Neuronal stem cell (in vitro differentiated cells): ENCODE results near the gene HEATR3.

Source experiments
- DNase-seq: peaks from one replicate; pipeline ENCODE4 v3.0.0-alpha.2; 2013; ENCODE audit warnings: low spot score
- H2AFZ ChIP-seq: one replicate; pipeline ENCODE4 v1.6.1; 2013; ENCODE audit warnings: mild to moderate bottlenecking, low read length, inconsistent platforms
- H2AK5ac ChIP-seq: 2 replicates; pipeline ENCODE4 v1.6.1; 2013; ENCODE audit warnings: low read depth, mild to moderate bottlenecking, inconsistent platforms, low read length, moderate library complexity, mixed read lengths
- H2BK120ac ChIP-seq: 2 replicates; pipeline ENCODE4 v1.6.1; 2013; ENCODE audit warnings: low read depth, mild to moderate bottlenecking, inconsistent platforms, low read length, moderate library complexity, mixed read lengths
- H2BK12ac ChIP-seq: one replicate; pipeline ENCODE4 v1.6.1; 2013; ENCODE audit warnings: low read length, inconsistent platforms
- H2BK15ac ChIP-seq: 2 replicates; pipeline ENCODE4 v1.6.1; 2013; ENCODE audit warnings: mild to moderate bottlenecking, low read length, inconsistent platforms, mixed read lengths
- H2BK5ac ChIP-seq: one replicate; pipeline ENCODE4 v1.6.1; 2013; ENCODE audit warnings: inconsistent platforms, mild to moderate bottlenecking, low read length, moderate library complexity
- H3K14ac ChIP-seq: one replicate; pipeline ENCODE4 v1.6.1; 2013; ENCODE audit warnings: low read length, inconsistent platforms
- H3K18ac ChIP-seq: 2 replicates; pipeline ENCODE4 v1.6.1; 2013; ENCODE audit warnings: low read length, inconsistent platforms
- H3K23ac ChIP-seq: 2 replicates; pipeline ENCODE4 v1.6.1; 2013; ENCODE audit warnings: low read depth, mild to moderate bottlenecking, mixed read lengths, low read length, inconsistent platforms; ENCODE audit not compliant: poor library complexity
- H3K27ac ChIP-seq: replicated peaks from 3 replicates; pipeline ENCODE4 v1.5.1; 2013; ENCODE audit warnings: low read length, inconsistent platforms
- H3K27me3 ChIP-seq, 3 experiments: 2 replicates each; pipeline ENCODE4 v1.6.1; 2013; ENCODE audit warnings: low read length in 3 of 3, mild to moderate bottlenecking in 2 of 3, inconsistent platforms in 1 of 3, low read depth in 1 of 3, mixed read lengths in 1 of 3, moderate library complexity in 1 of 3; ENCODE audit not compliant: control insufficient read depth in 3 of 3, insufficient read depth in 3 of 3
- H3K36me3 ChIP-seq, 2 donors: replicated peaks in 1 of 2; 2 replicates each; pipeline ENCODE4 v1.6.1; 2013; ENCODE audit warnings: low read length in 2 of 2; ENCODE audit not compliant: control insufficient read depth in 2 of 2, insufficient read depth in 2 of 2
- H3K4ac ChIP-seq: 2 replicates; pipeline ENCODE4 v1.6.1; 2013; ENCODE audit warnings: inconsistent platforms, mild to moderate bottlenecking, low read length, moderate library complexity
- H3K4me1 ChIP-seq, 2 donors: 1 replicate in 1 of 2; 2 replicates in 1 of 2; pipeline ENCODE4 v1.6.1; 2013; ENCODE audit warnings: low read length in 2 of 2, low read depth in 1 of 2; ENCODE audit not compliant: control insufficient read depth in 2 of 2, insufficient read depth in 1 of 2
- H3K4me2 ChIP-seq: one replicate; pipeline ENCODE4 v1.6.1; 2013; ENCODE audit warnings: mild to moderate bottlenecking, low read length, inconsistent platforms; ENCODE audit not compliant: insufficient read depth, poor library complexity, severe bottlenecking
- H3K4me3 ChIP-seq, 2 donors: 2 replicates each; pipeline ENCODE4 v1.5.1; 2013; ENCODE audit warnings: low read length in 2 of 2, mild to moderate bottlenecking in 2 of 2, inconsistent platforms in 1 of 2, moderate library complexity in 1 of 2
- H3K79me1 ChIP-seq: one replicate; pipeline ENCODE4 v1.6.1; 2013; ENCODE audit warnings: low read depth, mild to moderate bottlenecking, inconsistent platforms, low read length, moderate library complexity
- H3K9ac ChIP-seq: one replicate; pipeline ENCODE4 v1.6.1; 2013; ENCODE audit warnings: mild to moderate bottlenecking, low read depth, low read length, inconsistent platforms; ENCODE audit not compliant: poor library complexity
- H3K9me3 ChIP-seq, 2 donors: replicated peaks in 1 of 2; 2 replicates each; pipeline versions ENCODE3 to v1.6.1; 2013; ENCODE audit warnings: low read length in 2 of 2, mild to moderate bottlenecking in 2 of 2, inconsistent platforms in 1 of 2, low read depth in 1 of 2, mixed read lengths in 1 of 2, moderate library complexity in 1 of 2; ENCODE audit not compliant: control insufficient read depth in 2 of 2, insufficient read depth in 1 of 2
- H4K8ac ChIP-seq: one replicate; pipeline ENCODE4 v1.6.1; 2013; ENCODE audit warnings: low read depth, mild to moderate bottlenecking, inconsistent platforms, low read length, moderate library complexity
- H4K91ac ChIP-seq: one replicate; pipeline ENCODE4 v1.6.1; 2013; ENCODE audit warnings: low read length, low read depth, mild to moderate bottlenecking, inconsistent platforms; ENCODE audit not compliant: poor library complexity
- WGBS, 2 donors: extraction: QIAGEN DNeasy Blood & Tissue Kit; methylation state at CpG; one replicate each; pipeline ENCODE4 v1.1.7; 2013; ENCODE audit warnings: missing lambda C conversion rate in 2 of 2, mixed read lengths in 1 of 2; ENCODE audit not compliant: insufficient read length in 2 of 2, insufficient replicate concordance in 1 of 2; ENCODE audit errors: extremely low coverage in 2 of 2; 5-methylcytosine and 5-hydroxymethylcytosine counted together

HEATR3 gene

GRCh38 chr16:50152807-50153595, 87.2 kb downstream of the HEATR3 start, which contains the start of gene TENT4B:
Gene TENT4B, plus strand, starts transcription at chr16:50153306. Its CDS starts 316 bp downstream, at chr16:50153622.
- Histone ChIP-seq H2BK15ac (peak within 1 kb of the TSS; percentile 83), H3K14ac (peak within 1 kb of the TSS; percentile 100), H3K79me1 (peaks cover 8% of the 10 kb centered on the region), H3K36me3 (peaks cover 0 to 3% of the 10 kb centered on the region in 2 donors), H3K27me3 (no peaks in the 10 kb centered on the region), H3K18ac (peak within 1 kb of the TSS; percentile 100), H2BK120ac (peak within 1 kb of the TSS; percentile 43), H2AFZ (peak within 1 kb of the TSS; percentile 100), H3K27ac (peak within 1 kb of the TSS; percentile 91), H3K4me2 (peak within 1 kb of the TSS; percentile 93), H3K4me3 (peak within 1 kb of the TSS; percentile 89 to 94), H4K91ac (no peak within 1 kb of the TSS), H3K9me3 (no peaks in the 10 kb centered on the region), H3K4ac (peak within 1 kb of the TSS; percentile 44), H2BK12ac (peak within 1 kb of the TSS; percentile 97), H2BK5ac (peak within 1 kb of the TSS; percentile 94), H4K8ac (peak within 1 kb of the TSS; percentile 17), H2AK5ac (peak within 1 kb of the TSS; percentile 91), H3K9ac (peak within 1 kb of the TSS; percentile 99), H3K4me1 (peaks cover 3 to 19% of the 10 kb centered on the region in 2 donors), H3K23ac (peak within 1 kb of the TSS; percentile 98)
- no CpG with 5 or more reads among the region's 114 CpGs for WGBS, 2 donors
- peak; percentile 82 for DNase-seq

- no peak for DNase-seq
- Histone ChIP-seq H2BK5ac (peak overlapping the region; percentile 34), H3K4me1 (peaks cover 3 to 19% of the 10 kb centered on the region in 2 donors), H3K27ac (no peak overlapping the region), H3K23ac (peak overlapping the region; percentile 94), H3K9ac (peak overlapping the region; percentile 97), H2AFZ (peak overlapping the region; percentile 82), H2BK15ac (peak overlapping the region; percentile 81), H3K4ac (peak overlapping the region; percentile 44), H2BK12ac (no peak overlapping the region), H3K36me3 (peaks cover 0 to 6% of the 10 kb centered on the region in 2 donors), H4K8ac (no peak overlapping the region), H4K91ac (no peak overlapping the region), H3K27me3 (no peaks in the 10 kb centered on the region), H2AK5ac (peak overlapping the region; percentile 91), H3K4me3 (peak overlapping the region; percentile 87 to 94), H2BK120ac (peak overlapping the region; percentile 43), H3K4me2 (peak overlapping the region; percentile 82), H3K79me1 (peaks cover 8% of the 10 kb centered on the region), H3K9me3 (no peaks in the 10 kb centered on the region), H3K14ac (peak overlapping the region; percentile 100), H3K18ac (peak overlapping the region; percentile 96)
- WGBS, 2 donors = no CpG with 5 or more reads among the region's 89 CpGs
These were observed 88.0 kb downstream of the HEATR3 start for GRCh38 chr16:50153596-50154419.

GRCh38 chr16:50154420-50154950, 88.7 kb downstream of the HEATR3 start:
- Histone ChIP-seq H3K14ac (peak overlapping the region; percentile 100), H3K9me3 (no peaks in the 10 kb centered on the region), H3K9ac (peak overlapping the region; percentile 97), H2AFZ (peak overlapping the region; percentile 82), H2BK12ac (no peak overlapping the region), H2AK5ac (peak overlapping the region; percentile 91), H3K4me3 (peak overlapping the region; percentile 87 to 94), H3K18ac (peak overlapping the region; percentile 96), H4K91ac (no peak overlapping the region), H3K79me1 (peaks cover 8% of the 10 kb centered on the region), H3K4me1 (peaks cover 3 to 19% of the 10 kb centered on the region in 2 donors), H2BK15ac (peak overlapping the region; percentile 43), H2BK5ac (peak overlapping the region; percentile 34), H4K8ac (no peak overlapping the region), H3K4ac (no peak overlapping the region), H3K27ac (no peak overlapping the region), H3K4me2 (peak overlapping the region; percentile 82), H3K23ac (no peak overlapping the region), H3K27me3 (no peaks in the 10 kb centered on the region), H2BK120ac (no peak overlapping the region), H3K36me3 (peaks cover 0 to 6% of the 10 kb centered on the region in 2 donors)
- DNase-seq = no peak
- WGBS, 2 donors = no CpG with 5 or more reads among the region's 10 CpGs
